GM18520 (cell line): ENCODE measurements around the gene TMEM219.
"Not testable (repeated sequence)": the region's sequence is repeated elsewhere in the genome, so short reads cannot be mapped to it uniquely, and the experiment has no call there.

Source experiments
- ATAC-seq: cut with Tn5 transposase; IDR thresholded peaks from one replicate; pipeline ENCODE4 v1.9.1; 2021; ENCODE audit not compliant: unreplicated experiment

The TMEM219 gene

DNA sequence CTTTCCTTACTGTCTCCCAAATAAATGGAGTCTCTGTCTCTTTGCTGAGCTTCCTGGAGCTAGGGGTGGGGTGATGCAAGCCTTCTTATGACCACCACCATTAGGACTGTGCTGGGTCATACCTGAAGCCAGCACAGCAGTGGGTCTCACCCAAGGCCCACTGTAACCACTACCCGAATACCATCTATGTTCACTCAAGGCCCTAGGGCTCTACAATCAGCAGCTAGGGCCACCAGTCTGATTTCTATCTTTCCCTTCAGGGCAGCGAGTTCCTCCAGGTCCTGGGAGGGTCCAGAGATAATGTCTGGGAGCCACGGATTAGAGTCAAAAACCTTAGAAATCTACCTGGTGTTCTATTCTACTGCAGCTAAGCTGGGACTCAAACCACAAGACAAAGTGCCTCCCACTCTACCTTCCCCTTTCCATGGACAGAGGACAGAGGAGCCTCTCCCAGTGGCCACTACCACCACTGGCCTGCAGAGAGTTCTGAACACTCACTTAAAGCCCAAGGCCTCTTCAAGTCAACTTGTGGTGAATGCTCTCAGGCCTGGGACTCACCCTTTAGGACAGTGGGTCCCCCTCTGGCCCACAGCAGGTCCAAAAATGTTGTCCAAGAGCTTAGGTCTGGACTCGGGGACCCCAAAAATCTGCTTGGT, 10.9 kb upstream of the TMEM219 start:
- no peak for ATAC-seq

DNA sequence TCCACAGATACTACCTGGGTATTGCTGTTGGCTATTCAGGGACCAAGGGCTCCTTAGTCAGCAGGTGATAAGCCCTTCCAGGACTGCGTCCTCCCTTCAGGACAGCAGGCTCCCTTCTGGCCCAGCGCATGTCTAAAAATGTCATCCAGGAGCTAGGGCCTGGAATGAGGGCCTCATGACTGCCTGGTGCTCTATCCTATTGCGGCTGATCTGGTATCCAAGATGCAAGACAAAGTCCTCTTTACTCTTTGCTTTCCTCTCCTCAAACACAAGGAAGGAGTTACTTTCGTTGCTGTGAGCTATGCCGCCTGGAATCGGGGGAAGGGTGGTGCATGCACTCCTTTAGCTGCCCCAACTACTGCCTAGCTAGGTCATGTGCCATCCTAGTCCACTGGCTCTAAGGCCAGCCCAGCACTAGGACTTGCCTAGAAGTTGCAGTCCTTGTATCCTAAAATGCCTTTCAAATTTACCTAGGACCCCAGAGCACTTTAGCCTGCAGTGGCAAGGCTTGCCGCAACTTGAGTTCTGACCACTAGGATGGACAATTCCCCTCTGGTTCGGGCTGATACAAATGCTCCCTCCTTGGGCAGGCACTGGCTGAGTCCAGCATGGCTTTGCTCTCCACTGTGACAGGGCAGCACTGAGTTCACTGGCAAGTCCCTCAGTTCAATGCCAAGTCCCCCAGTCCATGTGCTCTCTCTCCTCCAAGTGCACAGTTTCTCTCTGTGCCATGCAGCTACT, 10.1 kb upstream of the TMEM219 start:
- no peak for ATAC-seq

DNA sequence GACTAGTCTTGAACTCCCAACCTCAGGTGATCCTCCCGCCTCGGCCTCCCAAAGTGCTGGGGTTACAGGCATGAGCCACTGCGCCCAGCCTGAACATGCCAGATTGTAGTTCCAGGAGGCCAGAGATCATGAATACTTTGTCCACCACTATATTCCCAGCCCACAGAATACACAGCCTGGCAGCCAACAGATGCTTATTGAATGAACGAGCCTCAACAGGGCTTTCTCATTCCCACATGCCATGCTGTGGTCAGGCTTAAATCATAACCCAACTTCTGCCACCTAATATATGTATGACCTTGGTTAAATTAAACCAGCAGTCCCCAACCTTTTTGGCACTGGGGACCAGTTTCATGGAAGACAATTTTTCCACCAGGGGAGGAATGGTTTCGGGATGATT, 3.1 kb upstream of the TMEM219 start:
- ATAC-seq = no peak

DNA sequence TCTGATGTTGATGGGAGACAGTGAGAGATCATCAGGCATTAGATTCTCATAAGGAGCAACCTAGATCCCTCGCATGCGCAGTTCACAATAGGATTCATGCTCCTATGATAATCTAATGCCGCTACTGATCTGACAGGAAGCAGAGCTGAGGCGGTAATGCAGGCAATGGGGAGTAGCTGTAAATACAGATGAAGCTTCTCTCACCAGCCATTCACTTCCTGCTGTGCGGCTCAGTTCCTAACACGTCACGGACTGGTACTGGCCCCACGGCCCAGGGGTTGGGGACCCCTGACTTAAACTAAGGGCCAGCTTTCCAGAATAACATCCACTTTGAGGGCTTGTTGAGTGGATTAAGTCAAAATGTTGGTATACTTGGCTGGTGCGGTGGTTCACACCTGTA, 2.6 kb upstream of the TMEM219 start:
- no peak for ATAC-seq

DNA sequence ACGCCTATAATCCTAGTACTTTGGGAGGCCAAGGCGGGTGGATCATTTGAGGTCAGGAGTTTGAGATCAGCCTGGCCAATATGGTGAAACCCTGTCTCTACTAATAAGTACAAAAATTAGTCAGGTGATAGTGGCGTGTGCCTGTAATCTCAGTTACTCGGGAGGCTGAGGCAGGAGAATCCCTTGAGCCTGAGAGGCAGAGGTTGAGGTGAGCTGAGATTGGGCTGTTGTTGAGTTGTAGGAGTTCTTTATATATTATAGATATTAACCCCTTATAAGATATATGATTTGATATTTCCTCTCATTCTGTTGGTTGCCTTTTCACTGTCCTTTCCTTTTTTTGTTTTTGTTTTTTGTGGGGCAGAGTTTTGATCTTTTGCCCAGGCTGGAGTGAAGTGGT, 2.1 kb upstream of the TMEM219 start:
- not testable (repeated sequence) for ATAC-seq

DNA sequence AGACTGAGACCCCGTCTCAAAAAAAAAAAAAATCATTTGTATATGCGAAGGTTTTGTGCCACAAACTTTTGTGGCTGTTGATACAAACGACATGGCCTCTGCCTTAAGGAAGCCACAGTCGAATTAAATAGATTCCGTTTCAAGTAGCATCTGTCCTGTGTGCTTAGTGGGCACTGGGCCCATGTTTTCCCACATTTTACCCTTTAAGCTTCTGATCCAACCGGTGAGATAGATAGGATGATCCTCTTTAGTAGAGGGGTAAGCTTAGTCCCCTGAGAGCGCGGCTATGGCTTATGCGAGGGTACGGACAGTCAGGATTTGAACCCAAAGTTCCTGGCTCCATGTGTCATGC, 776 bp upstream of the TMEM219 start:
- ATAC-seq = no peak

DNA sequence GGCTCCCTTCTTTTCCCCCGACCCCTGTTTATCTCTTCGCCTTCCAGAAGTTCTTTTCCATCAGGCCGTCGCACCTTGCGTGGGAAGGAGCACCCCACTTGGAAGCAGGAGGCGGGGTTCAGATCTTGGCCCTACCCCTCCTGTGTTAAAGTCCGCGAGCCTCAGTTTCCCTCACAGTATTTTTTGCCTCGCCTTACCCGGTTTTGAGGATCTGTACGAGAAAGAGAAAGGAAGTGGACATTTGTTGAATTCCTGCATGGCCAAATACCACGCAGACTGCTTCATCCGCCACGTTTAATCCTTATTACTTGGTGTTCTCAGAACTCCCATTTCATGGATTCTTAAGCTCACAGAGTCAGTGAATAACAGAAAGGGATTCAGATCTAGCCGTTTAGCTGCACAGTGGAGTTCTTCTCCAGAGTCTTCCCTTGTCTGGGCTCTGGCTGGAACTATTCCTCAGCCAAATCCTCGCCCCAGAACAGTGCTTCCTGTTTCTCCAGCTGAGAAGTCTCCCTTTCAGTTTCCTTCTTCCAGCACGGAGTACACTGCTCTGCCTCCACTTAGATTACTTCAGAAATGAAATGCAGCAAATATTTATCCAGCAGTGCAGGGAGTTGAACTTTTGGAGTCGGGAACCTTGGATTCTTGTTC, 590 bp downstream of the TMEM219 start:
- ATAC-seq = no peak

DNA sequence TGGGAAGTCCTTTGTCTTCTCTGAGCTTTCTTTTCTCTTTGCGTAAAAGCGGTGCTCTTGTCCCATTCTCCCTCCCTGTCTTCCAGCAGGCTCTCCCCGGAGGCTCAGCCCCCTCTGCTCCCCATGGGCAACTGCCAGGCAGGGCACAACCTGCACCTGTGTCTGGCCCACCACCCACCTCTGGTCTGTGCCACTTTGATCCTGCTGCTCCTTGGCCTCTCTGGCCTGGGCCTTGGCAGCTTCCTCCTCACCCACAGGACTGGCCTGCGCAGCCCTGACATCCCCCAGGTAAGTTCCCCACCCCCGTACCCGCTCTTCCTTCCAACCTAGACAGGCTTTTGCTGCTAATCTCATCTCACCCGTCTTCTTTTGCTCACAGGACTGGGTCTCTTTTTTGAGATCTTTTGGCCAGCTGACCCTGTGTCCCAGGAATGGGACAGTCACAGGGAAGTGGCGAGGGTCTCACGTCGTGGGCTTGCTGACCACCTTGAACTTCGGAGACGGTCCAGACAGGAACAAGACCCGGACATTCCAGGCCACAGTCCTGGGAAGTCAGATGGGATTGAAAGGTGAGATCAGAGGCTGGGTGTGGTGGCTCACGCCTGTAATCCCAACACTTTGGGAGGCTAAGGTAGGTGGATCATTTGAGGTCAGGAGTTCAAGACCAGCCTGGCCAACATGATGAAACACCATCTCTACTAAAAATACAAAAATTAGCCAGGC, 1.3 kb downstream of the TMEM219 start:
- ATAC-seq = no peak

DNA sequence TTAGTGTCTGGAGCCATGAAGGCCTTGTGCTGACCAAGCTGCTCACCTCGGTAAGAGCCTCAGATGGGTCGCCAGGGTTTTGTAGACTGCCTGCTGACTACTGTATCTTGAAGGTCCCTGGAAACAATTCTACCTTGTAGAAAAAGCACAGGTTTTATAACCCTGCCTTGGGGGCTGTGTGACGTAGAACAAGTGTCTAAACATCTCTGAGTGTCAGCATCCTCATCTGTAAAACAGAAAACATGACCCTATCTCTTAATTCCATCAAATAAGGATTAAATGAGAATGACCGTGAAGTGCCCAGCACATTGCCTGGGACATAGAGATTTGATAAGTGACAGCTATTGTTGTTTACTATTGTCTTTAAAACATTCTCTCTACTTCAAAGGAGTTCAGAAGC, 6.3 kb downstream of the TMEM219 start:
- ATAC-seq = no peak

DNA sequence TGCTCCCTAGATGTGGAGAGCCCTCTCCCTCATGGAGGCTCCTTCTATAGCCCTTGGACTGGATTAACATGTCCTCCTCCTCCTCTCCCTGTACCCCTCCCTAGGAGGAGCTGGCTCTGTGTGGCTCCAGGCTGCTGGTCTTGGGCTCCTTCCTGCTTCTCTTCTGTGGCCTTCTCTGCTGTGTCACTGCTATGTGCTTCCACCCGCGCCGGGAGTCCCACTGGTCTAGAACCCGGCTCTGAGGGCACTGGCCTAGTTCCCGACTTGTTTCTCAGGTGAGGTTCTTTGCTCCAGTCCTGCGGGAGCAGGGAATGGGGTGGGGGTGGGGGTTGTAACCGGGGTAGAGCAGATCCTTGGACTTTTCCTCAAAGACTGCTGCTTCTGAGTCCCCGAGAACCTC, 9.4 kb downstream of the TMEM219 start:
- ATAC-seq = no peak

DNA sequence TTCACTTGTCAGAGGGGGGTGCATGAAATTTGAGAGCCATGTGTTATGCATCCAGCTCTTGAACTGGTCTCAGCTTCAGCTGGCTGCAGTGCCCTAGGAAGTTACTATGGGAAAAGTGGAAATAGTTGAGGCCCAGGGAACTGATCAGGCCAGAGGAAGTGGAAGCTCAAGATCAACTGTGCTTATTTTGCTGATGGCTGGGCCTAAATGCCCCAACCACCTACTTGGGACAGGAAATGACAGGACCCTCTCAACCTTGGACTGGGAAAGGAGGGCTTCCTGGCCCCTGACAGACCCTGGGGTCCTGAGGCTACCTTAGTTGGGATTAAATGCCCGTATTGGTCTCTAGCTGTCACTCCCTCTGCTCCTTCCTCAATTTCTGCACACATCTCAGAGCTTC, 10.6 kb downstream of the TMEM219 start:
- no peak for ATAC-seq

DNA sequence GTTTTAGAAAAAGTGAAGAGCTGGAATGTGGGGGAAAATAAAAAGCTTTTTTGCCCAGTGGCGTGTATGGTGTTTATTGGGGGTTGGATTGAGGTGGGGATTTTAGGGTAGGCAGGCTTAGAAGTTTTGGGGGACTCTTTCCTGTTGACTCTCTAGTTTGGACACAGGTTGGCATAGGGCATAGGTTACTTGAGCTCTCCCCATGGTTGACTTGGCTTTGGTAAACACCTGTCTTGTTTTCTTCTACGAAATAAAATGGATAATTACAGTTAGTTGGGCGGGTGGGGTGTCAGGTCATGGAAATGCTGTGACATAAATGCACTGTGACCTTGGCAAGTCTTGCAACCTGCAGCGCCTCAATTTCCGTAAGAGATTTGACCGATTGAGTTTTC, 11.1 kb downstream of the TMEM219 start:
- ATAC-seq = no peak

DNA sequence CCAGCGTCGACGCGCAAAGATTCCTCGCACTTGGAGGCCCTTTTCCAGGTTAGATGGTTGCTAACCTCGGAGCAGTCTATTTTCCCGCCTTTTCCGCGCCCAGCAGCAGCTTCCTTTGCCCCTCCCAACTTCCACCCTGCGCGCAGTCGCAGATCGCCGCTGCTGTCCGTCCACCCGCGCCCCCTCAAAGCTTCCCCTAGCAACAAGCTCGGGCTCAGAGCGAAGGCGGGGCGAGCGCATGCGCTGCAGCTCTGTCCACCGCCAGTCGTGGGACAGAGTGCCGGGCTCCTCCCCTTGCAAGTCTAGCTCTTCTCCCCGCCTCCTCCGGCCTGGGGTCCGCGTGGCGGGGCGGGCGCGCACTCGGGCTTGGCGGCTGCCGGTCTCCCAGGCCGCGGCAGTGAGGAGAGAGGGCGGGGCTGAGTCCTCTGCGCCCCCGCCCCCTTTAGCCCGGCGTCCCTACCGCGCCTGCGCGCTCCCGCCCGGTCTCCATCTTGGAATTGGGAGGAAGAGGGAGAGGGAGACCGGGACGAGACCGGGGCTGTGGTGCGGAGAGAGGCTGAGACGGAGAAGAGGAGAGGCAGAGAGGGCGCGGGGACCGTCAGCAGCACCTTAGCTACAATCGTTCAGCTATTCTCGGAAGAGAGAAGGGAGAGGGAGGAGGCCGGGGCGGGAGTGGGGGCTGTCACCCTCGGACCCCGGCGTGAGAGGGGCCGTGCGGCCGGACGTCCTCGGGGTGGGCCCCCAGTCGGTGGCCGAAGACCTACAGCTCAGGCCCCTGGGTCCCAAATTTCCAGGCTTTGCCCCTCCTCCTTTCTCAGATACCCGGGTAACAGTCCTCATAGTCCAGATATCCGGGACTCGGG, 11.7 kb downstream of the TMEM219 start, which contains the start of gene TAOK2:
TSS of gene TAOK2 (plus strand) at position 485 of the 863 bp plus-strand sequence. CDS start 3,905 bp downstream, outside the sequence.
- ATAC-seq = peak; percentile 88

DNA sequence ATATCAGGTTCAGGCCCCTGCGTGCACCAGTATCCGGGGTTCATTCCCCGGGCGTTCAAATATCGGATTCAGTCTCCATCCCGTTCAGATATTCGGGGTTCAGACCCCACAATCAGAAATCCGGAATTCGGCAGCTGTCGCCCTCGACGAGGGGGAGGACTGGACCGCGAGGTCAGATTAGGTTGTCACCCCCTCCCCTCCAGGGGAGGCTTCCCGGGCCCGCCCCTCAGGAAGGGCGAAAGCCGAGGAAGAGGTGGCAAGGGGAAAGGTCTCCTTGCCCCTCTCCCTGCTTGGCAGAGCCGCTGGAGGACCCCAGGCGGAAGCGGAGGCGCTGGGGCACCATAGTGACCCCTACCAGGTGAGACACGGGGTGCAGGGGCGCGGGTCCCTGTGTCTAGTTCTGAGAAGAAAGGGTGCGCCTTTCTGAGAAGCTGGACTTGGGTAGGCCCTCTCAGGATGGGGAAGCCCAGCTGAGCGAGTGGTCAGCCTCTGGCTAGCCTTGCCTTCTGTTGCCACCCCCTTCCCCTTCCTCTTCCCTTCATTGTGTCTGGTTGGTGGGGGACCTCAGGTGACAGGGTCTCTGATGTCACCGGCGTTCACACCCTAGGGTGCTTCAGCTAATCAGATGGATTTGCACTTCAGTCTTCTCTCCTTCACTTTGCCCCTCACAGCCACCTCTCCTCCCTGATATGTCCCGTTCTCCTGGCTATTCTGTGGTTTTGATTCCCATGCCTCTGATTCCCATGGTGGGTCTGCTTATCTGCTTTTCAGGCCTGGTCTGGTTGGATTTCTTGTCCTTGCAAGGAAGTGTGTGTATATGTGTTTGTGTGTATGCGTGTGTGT, 12.6 kb downstream of the TMEM219 start:
- ATAC-seq = no peak

DNA sequence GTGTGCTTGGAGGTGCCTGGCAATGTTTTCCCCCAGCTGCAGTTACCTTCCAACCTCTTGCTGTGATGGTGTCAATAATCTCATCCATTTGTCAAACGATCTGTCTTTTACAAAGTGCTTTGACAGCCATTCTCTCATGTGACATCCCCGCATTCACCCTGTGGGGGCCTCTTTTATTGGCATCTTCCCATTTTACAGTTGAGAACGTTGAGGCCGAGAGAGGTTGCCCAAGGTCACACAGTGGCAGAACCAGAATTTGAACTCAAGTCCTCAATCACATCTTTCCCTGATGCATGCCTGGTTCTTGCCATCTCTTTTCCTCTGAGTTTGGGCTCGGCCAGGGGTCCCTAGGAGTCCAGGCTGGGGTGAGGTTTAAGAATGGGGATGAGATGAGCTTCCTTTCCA, 13.3 kb downstream of the TMEM219 start:
- ATAC-seq = no peak

DNA sequence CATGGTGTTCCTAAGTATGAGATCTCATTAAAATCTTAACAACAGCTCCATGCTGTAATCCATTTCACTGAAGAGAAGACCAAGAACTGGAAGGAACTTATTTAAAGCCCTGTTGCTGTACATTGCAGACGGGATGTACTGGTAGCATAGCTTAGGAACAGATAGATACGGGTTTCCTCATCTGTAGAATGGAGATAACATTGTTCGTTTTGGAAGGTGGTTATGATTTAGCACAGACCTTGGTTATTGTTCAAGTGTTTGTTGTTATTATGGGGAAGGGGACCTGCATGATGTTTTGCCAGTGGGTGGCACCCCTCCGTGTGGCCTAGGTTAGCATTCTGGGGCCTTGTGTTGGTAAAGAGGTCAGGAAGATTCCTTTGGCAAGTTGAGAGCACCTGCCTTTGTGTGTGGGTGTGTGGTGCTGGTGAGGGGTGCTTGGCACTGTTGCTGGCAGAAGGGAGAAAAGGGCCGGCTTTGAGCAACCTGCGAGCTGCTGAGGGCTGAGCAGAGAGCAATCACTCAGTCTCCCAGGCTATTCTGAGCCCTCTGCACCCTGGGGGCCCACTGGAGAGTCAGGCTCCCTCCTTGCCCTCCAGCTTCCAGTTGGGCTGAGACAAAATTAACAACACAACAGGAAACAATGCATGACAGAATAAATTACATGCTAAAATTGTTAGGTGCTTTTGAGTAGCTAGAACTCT, 14.1 kb downstream of the TMEM219 start:
- ATAC-seq = no peak

DNA sequence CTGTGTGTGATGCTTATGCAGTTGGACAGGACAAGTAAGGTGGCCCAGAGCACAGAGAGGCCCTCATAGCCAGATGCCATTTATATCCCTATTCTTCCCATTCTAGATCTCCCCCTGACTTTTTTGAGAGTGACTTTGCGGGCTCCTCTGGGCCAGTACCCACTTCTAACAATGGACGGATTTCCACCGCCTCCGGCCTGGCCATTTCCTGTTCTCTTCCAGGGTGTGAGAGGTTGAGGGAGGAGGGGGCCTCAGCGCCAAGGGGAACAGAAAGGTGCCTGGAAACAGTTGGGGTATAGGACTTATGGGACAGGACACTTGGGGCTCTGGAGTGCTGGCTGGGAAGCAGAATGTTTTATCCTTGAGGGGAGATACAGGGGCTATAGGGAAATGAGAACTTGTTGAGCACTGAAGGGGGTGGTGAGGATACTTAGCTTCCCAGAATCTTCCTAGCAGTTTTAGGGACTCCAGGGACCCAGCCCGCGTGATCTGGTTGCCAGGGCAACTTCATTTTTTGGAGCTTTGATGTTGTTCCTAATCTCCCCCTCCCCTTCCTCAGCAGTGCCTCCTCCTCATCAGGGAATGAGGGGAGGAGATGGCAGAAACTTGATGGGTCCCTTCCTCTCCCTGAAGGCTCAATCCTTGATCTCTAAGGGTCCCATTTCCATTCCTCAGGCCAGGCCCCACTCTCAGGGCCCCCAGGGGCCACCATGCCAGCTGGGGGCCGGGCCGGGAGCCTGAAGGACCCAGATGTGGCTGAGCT, 15.4 kb downstream of the TMEM219 start:
- ATAC-seq = no peak

DNA sequence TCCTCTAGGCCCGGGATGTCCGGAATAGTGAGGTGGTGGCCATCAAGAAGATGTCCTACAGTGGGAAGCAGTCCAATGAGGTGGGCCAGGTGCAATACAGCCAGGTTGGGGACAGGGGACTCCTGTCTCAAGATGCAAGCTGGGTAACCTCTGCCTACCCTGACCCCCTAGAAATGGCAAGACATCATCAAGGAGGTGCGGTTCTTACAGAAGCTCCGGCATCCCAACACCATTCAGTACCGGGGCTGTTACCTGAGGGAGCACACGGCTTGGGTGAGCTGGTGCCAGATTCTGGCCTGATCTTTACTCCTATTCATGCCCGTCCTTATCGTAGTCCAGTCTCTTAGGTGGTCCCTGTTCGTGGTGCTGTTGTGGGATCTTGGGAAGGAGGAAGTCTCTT, 16.2 kb downstream of the TMEM219 start:
- ATAC-seq = no peak
